ENCODE data around the gene TAS2R41.
"Not testable (repeated sequence)": the region's sequence is repeated elsewhere in the genome, so short reads cannot be mapped to it uniquely, and the experiment has no call there.

The TAS2R41 gene

DNA sequence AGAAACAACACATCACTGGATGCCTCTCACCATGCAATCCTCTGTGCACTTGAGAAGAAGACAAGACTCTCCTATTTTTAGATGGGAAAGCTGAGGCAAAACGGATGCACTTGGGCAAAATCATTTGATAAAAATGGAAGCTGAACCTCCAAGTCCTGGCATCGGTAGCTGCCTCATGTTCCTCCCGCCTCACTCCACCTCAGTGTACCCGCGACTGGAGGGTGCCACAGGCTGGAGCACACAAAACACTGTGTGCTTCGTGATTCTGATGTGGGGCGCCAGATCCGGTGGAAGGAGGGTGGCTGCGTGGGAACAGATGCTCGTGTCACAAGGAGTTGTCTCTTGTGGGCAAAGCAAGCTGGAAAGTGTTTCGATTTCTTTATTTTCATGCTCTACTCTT is 41.3 kb downstream of the TAS2R41 start:
- ChIA-PET POLR2A (no interaction called here), CTCF (interaction anchor here (1.7 kb wide), 1 partner anchor 18 kb away, joined by 3 read pairs; no protein-coding TSS in a partner anchor)
- TF ChIP-seq, protein P1, sequence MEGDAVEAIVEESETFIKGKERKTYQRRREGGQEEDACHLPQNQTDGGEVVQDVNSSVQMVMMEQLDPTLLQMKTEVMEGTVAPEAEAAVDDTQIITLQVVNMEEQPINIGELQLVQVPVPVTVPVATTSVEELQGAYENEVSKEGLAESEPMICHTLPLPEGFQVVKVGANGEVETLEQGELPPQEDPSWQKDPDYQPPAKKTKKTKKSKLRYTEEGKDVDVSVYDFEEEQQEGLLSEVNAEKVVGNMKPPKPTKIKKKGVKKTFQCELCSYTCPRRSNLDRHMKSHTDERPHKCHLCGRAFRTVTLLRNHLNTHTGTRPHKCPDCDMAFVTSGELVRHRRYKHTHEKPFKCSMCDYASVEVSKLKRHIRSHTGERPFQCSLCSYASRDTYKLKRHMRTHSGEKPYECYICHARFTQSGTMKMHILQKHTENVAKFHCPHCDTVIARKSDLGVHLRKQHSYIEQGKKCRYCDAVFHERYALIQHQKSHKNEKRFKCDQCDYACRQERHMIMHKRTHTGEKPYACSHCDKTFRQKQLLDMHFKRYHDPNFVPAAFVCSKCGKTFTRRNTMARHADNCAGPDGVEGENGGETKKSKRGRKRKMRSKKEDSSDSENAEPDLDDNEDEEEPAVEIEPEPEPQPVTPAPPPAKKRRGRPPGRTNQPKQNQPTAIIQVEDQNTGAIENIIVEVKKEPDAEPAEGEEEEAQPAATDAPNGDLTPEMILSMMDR (IDR thresholded peaks at IDR 0.05; ENCODE audit: control extremely low read depth, extremely low read depth, low read depth, missing control alignments) = no peak
- DNase-seq (ENCODE audit: extremely low spot score) = no peak

DNA sequence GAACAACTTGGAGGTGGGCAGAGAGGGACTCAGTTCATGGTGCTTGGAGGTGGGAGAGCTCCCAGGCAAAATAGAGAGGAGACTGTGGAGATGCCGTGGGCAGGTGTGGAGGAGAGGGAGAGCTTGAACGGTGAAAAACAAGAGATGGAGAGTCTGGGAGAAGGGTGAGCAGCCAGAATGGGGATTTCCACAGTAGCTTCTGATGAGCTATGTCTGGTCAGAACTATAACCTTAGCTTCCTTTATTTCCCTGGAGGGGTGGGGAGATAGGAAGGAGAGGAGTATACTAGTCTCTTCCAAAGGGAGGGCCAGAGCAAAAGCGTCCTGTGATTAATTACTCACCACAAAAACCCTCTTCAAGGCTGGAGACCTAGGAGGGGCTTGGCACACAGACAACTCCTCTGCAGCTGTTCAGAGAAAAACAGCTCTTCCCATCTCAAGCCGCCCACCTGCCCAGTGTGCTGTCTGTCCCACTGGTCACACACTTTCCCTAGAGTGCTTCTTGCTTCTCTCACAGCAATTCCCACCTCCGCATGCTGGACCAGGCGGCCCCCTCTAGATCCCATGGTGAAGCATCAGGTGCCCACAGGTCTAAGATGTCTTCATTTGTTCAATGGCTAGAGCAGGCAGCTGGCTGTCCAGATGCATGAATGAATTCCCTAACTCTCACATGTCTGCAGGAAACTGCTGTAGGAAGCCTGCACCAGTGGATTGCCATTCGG is 41.9 kb downstream of the TAS2R41 start:
- no peak for DNase-seq (ENCODE audit: extremely low spot score)
- ChIA-PET POLR2A (no interaction called here), CTCF (interaction anchor here (1.7 kb wide), 1 partner anchor 19 kb away, joined by 3 read pairs; no protein-coding TSS in a partner anchor)
- TF ChIP-seq, protein P1 (IDR thresholded peaks at IDR 0.05; ENCODE audit: control extremely low read depth, extremely low read depth, low read depth, missing control alignments) = no peak

DNA sequence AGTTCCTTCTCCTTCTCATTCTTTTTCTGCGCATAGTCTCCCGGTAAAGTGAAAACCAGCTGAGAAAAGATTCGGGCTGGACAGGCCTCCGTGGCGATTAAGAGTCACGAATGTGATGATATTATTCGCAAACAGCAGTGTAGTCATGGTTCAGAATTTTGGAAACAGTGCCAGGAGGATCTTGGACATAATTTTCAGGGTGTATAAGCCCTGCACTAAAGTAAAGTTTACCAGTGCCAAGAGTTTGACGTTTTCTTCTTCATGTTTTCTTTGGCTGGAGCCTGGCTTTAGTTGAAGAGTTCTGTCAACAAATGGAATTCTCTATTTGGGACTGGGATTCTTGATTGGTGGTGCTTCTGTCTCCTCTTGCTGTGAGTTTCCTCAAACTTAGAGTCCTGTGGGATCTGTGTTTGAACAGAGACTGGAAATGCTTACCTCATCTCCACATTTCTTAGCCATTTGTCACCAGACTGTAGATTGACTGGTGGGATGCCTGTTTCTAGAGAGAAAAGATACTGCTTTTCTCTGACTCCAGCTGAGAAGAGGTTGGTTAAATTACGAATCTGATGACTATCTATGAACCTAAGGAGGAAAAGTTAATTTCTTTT is 44.7 kb downstream of the TAS2R41 start:
- POLR2A ChIA-PET; CTCF ChIA-PET; DNase-seq (ENCODE audit: extremely low spot score): not testable (repeated sequence)
